ENCODE results near the gene PRDX2.

Gene PRDX2

GRCh38 chr19:12750851-12751250 lies 50.7 kb downstream of the PRDX2 start:
- no peak for DNase-seq (ENCODE audit: low read depth)
- no peak overlapping the region for H3K4me3 ChIP-seq (ENCODE audit: control insufficient read depth, low read depth, low read length)
- TF ChIP-seq CTCF (IDR thresholded peaks at IDR 0.05; ENCODE audit: control insufficient read depth, insufficient read depth, low read depth, low read length, missing control alignments): no peak

GRCh38 chr19:12749938-12750521 lies 51.6 kb downstream of the PRDX2 start:
- no peak for DNase-seq (ENCODE audit: low read depth)
- no peak overlapping the region for H3K4me3 ChIP-seq (ENCODE audit: control insufficient read depth, low read depth, low read length)
- TF ChIP-seq CTCF (IDR thresholded peaks at IDR 0.05; ENCODE audit: control insufficient read depth, insufficient read depth, low read depth, low read length, missing control alignments): no peak

GRCh38 chr19:12748489-12748888 lies 53.1 kb downstream of the PRDX2 start:
- H3K4me3 ChIP-seq (ENCODE audit: control insufficient read depth, low read depth, low read length): no peak overlapping the region
- DNase-seq (ENCODE audit: low read depth): no peak
- no peak for TF ChIP-seq CTCF (IDR thresholded peaks at IDR 0.05; ENCODE audit: control insufficient read depth, insufficient read depth, low read depth, low read length, missing control alignments)

Measured in AG09309 (cell line).